SK-N-MC (cell line): ENCODE results near the gene FAP.

Source experiments
- DNase-seq: peaks from one replicate; pipeline ENCODE4 v3.0.0-alpha.2; 2011; ENCODE audit warnings: low read depth, low spot score
- H3K27ac ChIP-seq: fragments of 200-600 bp; sonication (generic); 2 replicates; pipeline ENCODE4 v1.5.1; 2016; ENCODE audit warnings: mixed run types
- H3K36me3 ChIP-seq: fragments of 200-600 bp; sonication (generic); 2 replicates; pipeline ENCODE4 v1.6.1; 2017; ENCODE audit warnings: antibody characterized with exemption, low read length, mixed read lengths; ENCODE audit not compliant: insufficient read depth
- H3K4me3 ChIP-seq: fragments of 200-600 bp; sonication (generic); 2 replicates; pipeline ENCODE4 v1.5.1; 2016
- H3K9ac ChIP-seq: fragments of 200-600 bp; sonication (generic); 2 replicates; pipeline ENCODE4 v1.8.0; 2017; ENCODE audit warnings: mixed run types, mixed read lengths; ENCODE audit not compliant: insufficient read length
- H3K9me3 ChIP-seq: fragments of 200-600 bp; sonication (generic); 2 replicates; pipeline ENCODE4 v1.6.1; 2017; ENCODE audit warnings: low read depth, mild to moderate bottlenecking, antibody characterized with exemption, low read length, moderate library complexity, mixed read lengths
- EZH2 ChIP-seq: fragments of 200-600 bp; sonication (generic); IDR thresholded peaks from one replicate; pipeline ENCODE4 v1.6.1; 2017; ENCODE audit warnings: antibody characterized with exemption
- FOXP2 ChIP-seq: optimal IDR thresholded peaks from 2 replicates; pipeline ENCODE3; 2011; ENCODE audit warnings: mild to moderate bottlenecking, moderate library complexity; ENCODE audit not compliant: insufficient read depth; ENCODE audit errors: extremely low read length, control extremely low read depth
- POLR2AphosphoS5 ChIP-seq: IDR thresholded peaks from 2 replicates; pipeline ENCODE4 v1.6.1; 2012; ENCODE audit warnings: mild to moderate bottlenecking, low read depth, low read length, borderline replicate concordance

Gene FAP

GRCh38 chr2:162148956-162149355 lies 94.3 kb downstream of the FAP start:
- H3K4me3 ChIP-seq = no peak overlapping the region
- H3K9ac ChIP-seq = no peak overlapping the region
- H3K36me3 ChIP-seq = no peaks in the 10 kb centered on the region
- H3K27ac ChIP-seq = no peak overlapping the region
- no peaks in the 10 kb centered on the region for H3K9me3 ChIP-seq
- DNase-seq = no peak
- TF ChIP-seq FOXP2 (no peak), POLR2AphosphoS5 (no peak), EZH2 (no peak)

- TF ChIP-seq EZH2 (no peak), POLR2AphosphoS5 (no peak), FOXP2 (no peak)
- DNase-seq = no peak
- no peak overlapping the region for H3K27ac ChIP-seq
Measured at GRCh38 chr2:162143969-162144368, 99.3 kb downstream of the FAP start.

GRCh38 chr2:162138310-162138709 lies 104.9 kb downstream of the FAP start:
- Histone ChIP-seq H3K4me3 (no peak overlapping the region), H3K27ac (no peak overlapping the region), H3K9ac (no peak overlapping the region), H3K9me3 (no peaks in the 10 kb centered on the region), H3K36me3 (no peaks in the 10 kb centered on the region)
- TF ChIP-seq FOXP2 = no peak
- TF ChIP-seq EZH2 = no peak
- no peak for TF ChIP-seq POLR2AphosphoS5
- no peak for DNase-seq

More at GRCh38 chr2:162143969-162144368, 99.3 kb downstream of the FAP start:
- H3K4me3 ChIP-seq = no peak overlapping the region
- no peaks in the 10 kb centered on the region for H3K9me3 ChIP-seq
- H3K36me3 ChIP-seq = no peaks in the 10 kb centered on the region
- no peak overlapping the region for H3K9ac ChIP-seq

- H3K4me3 ChIP-seq = 0 out of 2 replicates have a peak overlapping the region, but pooled peaks have one; percentile 4
- no peak for DNase-seq
Measured at GRCh38 chr2:162127422-162127821, 115.8 kb downstream of the FAP start.

GRCh38 chr2:162126527-162126926 lies 116.7 kb downstream of the FAP start:
- H3K9ac ChIP-seq = no peak overlapping the region
- no peak overlapping the region for H3K4me3 ChIP-seq
- no peak for DNase-seq
- no peaks in the 10 kb centered on the region for H3K36me3 ChIP-seq
- TF ChIP-seq POLR2AphosphoS5 (no peak), EZH2 (no peak), FOXP2 (no peak)
- H3K27ac ChIP-seq = no peak overlapping the region
- H3K9me3 ChIP-seq = no peaks in the 10 kb centered on the region

More at GRCh38 chr2:162127422-162127821, 115.8 kb downstream of the FAP start:
- Histone ChIP-seq H3K27ac (no peak overlapping the region), H3K9me3 (no peaks in the 10 kb centered on the region), H3K9ac (no peak overlapping the region), H3K36me3 (no peaks in the 10 kb centered on the region)
- TF ChIP-seq EZH2 (no peak), POLR2AphosphoS5 (no peak), FOXP2 (no peak)

- Histone ChIP-seq H3K36me3 (no peaks in the 10 kb centered on the region), H3K4me3 (no peak overlapping the region), H3K9me3 (no peaks in the 10 kb centered on the region), H3K9ac (no peak overlapping the region), H3K27ac (no peak overlapping the region)
- no peak for DNase-seq
- no peak for TF ChIP-seq EZH2
- TF ChIP-seq POLR2AphosphoS5 = no peak
- TF ChIP-seq FOXP2 = no peak
Measured at GRCh38 chr2:162126111-162126519, 117.1 kb downstream of the FAP start.

- no peaks in the 10 kb centered on the region for H3K9me3 ChIP-seq
- H3K4me3 ChIP-seq = no peak overlapping the region
- TF ChIP-seq POLR2AphosphoS5 = no peak
- H3K9ac ChIP-seq = no peak overlapping the region
- no peaks in the 10 kb centered on the region for H3K36me3 ChIP-seq
- 0 out of 2 replicates have a peak overlapping the region, but pooled peaks have one; percentile 18 for H3K27ac ChIP-seq
- no peak for DNase-seq
Measured at GRCh38 chr2:162125138-162125537, 118.1 kb downstream of the FAP start.

- Histone ChIP-seq H3K9ac (no peak overlapping the region), H3K36me3 (no peaks in the 10 kb centered on the region), H3K4me3 (no peak overlapping the region), H3K27ac (no peak overlapping the region), H3K9me3 (no peaks in the 10 kb centered on the region)
- DNase-seq = peak; percentile 82
- TF ChIP-seq POLR2AphosphoS5 (no peak), FOXP2 (no peak), EZH2 (no peak)
Measured at GRCh38 chr2:162123806-162124758, 119.2 kb downstream of the FAP start.
